Astrocyte of the cerebellum (primary cell): Measurements from ENCODE around the gene CALHM3.
"Not testable (repeated sequence)": the region's sequence is repeated elsewhere in the genome, so short reads cannot be mapped to it uniquely, and the experiment has no call there.

Experiments used
- DNase-seq: peaks from one replicate; pipeline ENCODE4 v3.0.0-alpha.2; 2011; ENCODE audit warnings: low read depth
- H3K4me3 ChIP-seq: 2 replicates; pipeline ENCODE4 v1.5.1; 2011; ENCODE audit warnings: mild to moderate bottlenecking, low read depth, low read length, moderate library complexity
- CTCF ChIP-seq: IDR thresholded peaks from 2 replicates; pipeline ENCODE4 v1.5.1; 2012; ENCODE audit warnings: low read length, low read depth, moderate library complexity, mild to moderate bottlenecking; ENCODE audit errors: missing control alignments
- in situ Hi-C: cut with HindIII; loops from 2 replicates; pipeline ENCODE4 v1.10.0; 2017; ENCODE audit warnings: low sequenced_read_pairs

CALHM3 gene

DNA sequence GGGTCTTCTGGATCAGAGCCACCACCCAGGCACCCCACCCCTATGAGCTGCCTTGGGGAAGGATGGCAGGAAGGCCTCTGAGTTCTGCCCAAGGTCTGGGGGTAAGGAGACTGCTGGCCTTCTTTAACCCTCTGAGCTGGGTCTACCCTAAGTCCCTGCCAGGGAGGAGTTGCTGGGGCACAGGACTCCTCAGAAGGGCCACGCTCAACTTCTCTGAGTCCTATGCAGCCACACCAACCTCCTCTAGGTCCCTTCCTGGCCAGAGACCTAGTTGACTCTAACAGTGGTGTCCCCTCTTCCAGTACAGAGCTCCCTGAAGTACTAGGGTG lies 11.9 kb upstream of the CALHM3 start:
- no peak for DNase-seq
- in situ Hi-C loops, result loop anchor here (5.0 kb wide), 1 partner anchor 84 kb away; no protein-coding TSS in a partner anchor
- H3K4me3 ChIP-seq, result no peak overlapping the region
- TF ChIP-seq CTCF, result no peak

- TF ChIP-seq CTCF, result no peak
- in situ Hi-C loops, result no loop called here
- no peak for DNase-seq
- no peak overlapping the region for H3K4me3 ChIP-seq
Observed at GRCh38 chr10:103487410-103487708, 8.3 kb upstream of the CALHM3 start.

DNA sequence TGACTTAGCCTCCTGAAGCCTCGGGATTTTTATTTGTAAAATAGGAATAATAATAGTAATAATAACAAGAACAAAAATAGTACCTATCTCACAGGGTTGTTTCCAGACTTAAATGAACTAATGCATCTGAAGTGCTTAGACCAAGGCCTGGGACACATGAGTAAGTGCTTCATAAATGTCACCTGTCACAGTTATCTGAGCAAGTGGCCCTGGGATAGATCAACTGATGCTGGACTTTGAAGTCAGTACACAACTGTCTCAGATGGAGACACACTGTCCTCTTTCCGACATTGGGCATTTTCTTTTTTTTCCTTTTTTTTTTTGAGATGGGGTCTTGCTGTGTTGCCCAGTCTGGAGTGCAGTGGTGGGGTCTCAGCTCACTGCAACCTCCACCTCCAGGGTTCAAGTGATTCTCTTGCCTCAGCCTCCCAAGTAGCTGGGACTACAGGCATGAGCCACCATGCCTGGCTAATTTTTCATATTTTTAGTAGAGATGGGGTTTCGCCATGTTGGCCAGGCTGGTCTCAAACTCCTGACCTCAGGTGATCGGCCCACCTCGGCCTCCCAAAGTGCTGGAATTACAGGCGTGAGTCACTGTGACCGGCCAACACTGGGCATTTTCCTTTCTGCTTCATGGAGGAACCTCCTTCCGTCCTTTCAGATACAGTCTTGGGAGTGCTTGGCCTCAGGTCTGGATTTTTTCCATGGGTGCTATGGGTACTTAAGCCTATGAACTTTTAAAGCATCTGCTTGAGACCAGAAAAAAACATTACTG lies 7.8 kb upstream of the CALHM3 start:
- in situ Hi-C loops, H3K4me3 ChIP-seq, DNase-seq: not testable (repeated sequence)

GRCh38 chr10:103481974-103482531 lies 3.0 kb upstream of the CALHM3 start:
- DNase-seq, result peak; percentile 42
- in situ Hi-C loops, result no loop called here
- no peak overlapping the region for H3K4me3 ChIP-seq
- TF ChIP-seq CTCF, result peak; percentile 60

DNA sequence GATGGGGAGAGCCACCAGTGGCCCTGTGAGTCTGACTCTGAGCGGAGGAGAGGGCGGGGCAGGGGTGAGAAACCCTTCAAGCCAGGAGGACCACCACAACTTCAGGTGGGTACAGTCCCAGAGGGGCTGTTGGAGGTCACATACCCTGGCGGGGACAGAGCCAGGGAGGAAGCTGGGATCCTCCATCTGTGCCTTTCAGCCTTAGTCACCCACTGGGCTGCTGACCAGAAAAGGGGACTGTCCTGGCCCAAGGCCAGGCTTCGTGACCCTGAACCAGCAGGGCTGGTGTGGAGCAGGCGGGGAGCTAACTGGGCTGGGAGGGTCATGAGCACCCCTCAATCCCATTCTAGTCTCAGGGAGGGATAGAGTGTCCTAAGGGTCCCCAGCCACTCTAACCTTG lies 1.5 kb upstream of the CALHM3 start:
- no peak for DNase-seq
- TF ChIP-seq CTCF, result no peak
- in situ Hi-C loops, result no loop called here
- H3K4me3 ChIP-seq, result no peak overlapping the region

GRCh38 chr10:103478671-103479070 lies 369 bp downstream of the CALHM3 start:
- DNase-seq, result no peak
- in situ Hi-C loops, result loop anchor here (10.0 kb wide), 1 partner anchor 64 kb away; no protein-coding TSS in a partner anchor
- no peak for TF ChIP-seq CTCF
- no peak overlapping the region for H3K4me3 ChIP-seq

DNA sequence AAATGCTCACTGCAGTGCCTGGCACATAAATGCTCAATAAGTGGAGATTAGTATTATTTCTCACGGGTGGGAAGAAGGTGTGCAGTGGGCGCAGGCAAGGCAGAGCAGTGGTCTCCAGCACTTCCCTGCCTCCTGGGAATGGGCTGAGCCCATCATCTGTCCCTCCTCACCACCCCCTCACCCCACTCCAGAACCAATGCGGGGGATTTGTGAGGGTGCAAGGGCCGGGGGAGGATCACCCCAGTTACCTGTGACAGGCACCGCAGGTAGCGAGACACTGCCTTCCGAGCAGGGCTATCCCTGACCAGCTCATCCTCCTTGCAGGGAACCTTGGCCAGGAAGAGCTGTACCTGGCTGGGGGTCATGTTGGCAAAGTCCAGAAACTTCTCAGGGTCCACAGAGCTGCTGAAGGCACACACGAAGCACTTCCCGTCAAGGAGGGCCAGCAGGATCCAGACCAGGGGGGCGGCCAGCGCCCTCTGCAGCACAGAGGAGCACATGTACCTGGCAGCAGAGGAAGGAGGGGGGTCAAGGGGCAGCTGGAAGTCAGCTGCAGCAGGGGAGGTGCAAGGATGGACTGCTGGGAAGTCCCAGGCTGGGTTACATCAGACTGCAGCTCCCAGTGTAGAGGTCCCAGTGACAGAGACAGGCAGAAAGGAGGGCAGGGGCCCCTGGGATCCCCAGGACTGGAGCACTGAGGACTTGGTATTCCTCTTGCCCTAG lies 2.8 kb downstream of the CALHM3 start:
- no peak for DNase-seq
- in situ Hi-C loops, result loop anchor here (10.0 kb wide), 1 partner anchor 61 kb away; no protein-coding TSS in a partner anchor
- TF ChIP-seq CTCF, result no peak

More for the DNA sequence above, 2.8 kb downstream of the CALHM3 start:
- H3K4me3 ChIP-seq, result no peak overlapping the region
